ENCODE data around the gene LIPF. TPM values are rescaled to one million over a fixed set of nuclear protein-coding genes. Genes with fewer than 3 reads are reported as not detected.

LIPF gene
- total and polyA plus RNA-seq, 12 donors, result 0.65 to 0.95 TPM; not detected in 10

- TF ChIP-seq, protein P1, sequence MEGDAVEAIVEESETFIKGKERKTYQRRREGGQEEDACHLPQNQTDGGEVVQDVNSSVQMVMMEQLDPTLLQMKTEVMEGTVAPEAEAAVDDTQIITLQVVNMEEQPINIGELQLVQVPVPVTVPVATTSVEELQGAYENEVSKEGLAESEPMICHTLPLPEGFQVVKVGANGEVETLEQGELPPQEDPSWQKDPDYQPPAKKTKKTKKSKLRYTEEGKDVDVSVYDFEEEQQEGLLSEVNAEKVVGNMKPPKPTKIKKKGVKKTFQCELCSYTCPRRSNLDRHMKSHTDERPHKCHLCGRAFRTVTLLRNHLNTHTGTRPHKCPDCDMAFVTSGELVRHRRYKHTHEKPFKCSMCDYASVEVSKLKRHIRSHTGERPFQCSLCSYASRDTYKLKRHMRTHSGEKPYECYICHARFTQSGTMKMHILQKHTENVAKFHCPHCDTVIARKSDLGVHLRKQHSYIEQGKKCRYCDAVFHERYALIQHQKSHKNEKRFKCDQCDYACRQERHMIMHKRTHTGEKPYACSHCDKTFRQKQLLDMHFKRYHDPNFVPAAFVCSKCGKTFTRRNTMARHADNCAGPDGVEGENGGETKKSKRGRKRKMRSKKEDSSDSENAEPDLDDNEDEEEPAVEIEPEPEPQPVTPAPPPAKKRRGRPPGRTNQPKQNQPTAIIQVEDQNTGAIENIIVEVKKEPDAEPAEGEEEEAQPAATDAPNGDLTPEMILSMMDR (IDR thresholded peaks at IDR 0.05), result peak; percentile 34 to 81 (median 65)
- Histone ChIP-seq H3K9me3 (peaks cover 0 to 4% (median 0%) of the 10 kb centered on the region in 11 donors), H3K36me3 (no peaks in the 10 kb centered on the region), H3K4me1 (no peaks in the 10 kb centered on the region), H3K4me3 (no peak overlapping the region), H3K27me3 (peaks cover 0 to 14% (median 0%) of the 10 kb centered on the region in 7 donors), H3K27ac (no peak overlapping the region)
- intact Hi-C loops (cut with DNase I), result loop anchor here in 5 of 10 donors (5.0 to 10.0 kb wide), 3 partner anchors 97 to 124 kb away; no protein-coding TSS in a partner anchor
- no peak for ATAC-seq
- no peak for DNase-seq
Measured at GRCh38 chr10:88687853-88688467, 23.7 kb downstream of the LIPF start.

- no peak for DNase-seq
- H3K4me1 ChIP-seq, result no peaks in the 10 kb centered on the region
- no peak overlapping the region for H3K4me3 ChIP-seq
- 94 to 96% methylated on average over 6 of the region's 6 CpGs for WGBS, 2 donors
- peaks cover 0 to 4% (median 0%) of the 10 kb centered on the region in 11 donors for H3K9me3 ChIP-seq
- no peak for ATAC-seq
- H3K36me3 ChIP-seq, result no peaks in the 10 kb centered on the region
- H3K27ac ChIP-seq, result no peak overlapping the region
- intact Hi-C loops (cut with DNase I), result loop anchor here in 5 of 10 donors (5.0 to 10.0 kb wide), 3 partner anchors 95 to 123 kb away; no protein-coding TSS in a partner anchor
- TF ChIP-seq, protein P1 (IDR thresholded peaks at IDR 0.05), result no peak
- H3K27me3 ChIP-seq, result peaks cover 0 to 6% (median 0%) of the 10 kb centered on the region in 7 donors
Measured at GRCh38 chr10:88689366-88689765, 25.1 kb downstream of the LIPF start.

- Histone ChIP-seq H3K27ac (no peak overlapping the region), H3K4me1 (no peaks in the 10 kb centered on the region), H3K36me3 (no peaks in the 10 kb centered on the region), H3K27me3 (peaks cover 0 to 12% (median 0%) of the 10 kb centered on the region in 7 donors), H3K4me3 (no peak overlapping the region), H3K9me3 (peaks cover 0 to 4% (median 0%) of the 10 kb centered on the region in 11 donors)
- WGBS, 2 donors, result 60 to 71% methylated on average over 4 of the region's 4 CpGs
- ATAC-seq, result no peak
- no peak for DNase-seq
- intact Hi-C loops (cut with DNase I), result loop anchor here in 3 of 10 donors (5.0 to 10.0 kb wide), 2 partner anchors 101 to 114 kb away; no protein-coding TSS in a partner anchor
- TF ChIP-seq, protein P1 (IDR thresholded peaks at IDR 0.05), result peak in 2 of 9 donors; percentile 16 to 27
Measured at GRCh38 chr10:88693392-88694020, 29.3 kb downstream of the LIPF start.

- Histone ChIP-seq H3K27me3 (no peaks in the 10 kb centered on the region), H3K36me3 (no peaks in the 10 kb centered on the region), H3K4me1 (peaks cover 0 to 2% (median 0%) of the 10 kb centered on the region in 9 donors), H3K4me3 (no peak overlapping the region), H3K9me3 (no peaks in the 10 kb centered on the region), H3K27ac (no peak overlapping the region)
- ATAC-seq (no peak), DNase-seq (no peak)
- TF ChIP-seq, protein P1 (IDR thresholded peaks at IDR 0.05), result no peak
- intact Hi-C loops (cut with DNase I), result loop anchor here in 1 of 10 donors (10.0 kb wide), 1 partner anchor 102 kb away; the partner anchor contains the start of gene LIPM
- WGBS, 2 donors, result 70 to 77% methylated on average over 4 of the region's 4 CpGs
Measured at GRCh38 chr10:88702848-88703597, 38.8 kb downstream of the LIPF start.

All from heart right ventricle (tissue), 16 donors.